Fibroblast of villous mesenchyme (primary cell): ENCODE results near the gene MAPK10. TPM values are rescaled to one million over a fixed set of nuclear protein-coding genes. Genes with fewer than 3 reads are reported as not detected.

ENCODE experiments used
- DNase-seq: peaks from one replicate; pipeline ENCODE4 v3.0.0-alpha.2; 2010; ENCODE audit warnings: low read depth
- H3K4me3 ChIP-seq: 2 replicates; pipeline ENCODE4 v1.5.1; 2011; ENCODE audit warnings: low read depth, mild to moderate bottlenecking, low read length
- CTCF ChIP-seq: IDR thresholded peaks from 2 replicates; pipeline ENCODE4 v1.5.1; 2012; ENCODE audit warnings: low read depth, mild to moderate bottlenecking, low read length; ENCODE audit not compliant: insufficient read depth
- total RNA-seq: library from RNA; depleted of rRNA; stranded (reverse); fragments of >200 nt; gene quantifications from 2 replicates; pipeline ENCODE4 v1.2.3, GENCODE V29; 2012

MAPK10 gene
- total RNA-seq, 1 donor: 12.1 TPM

- H3K4me3 ChIP-seq: no peak overlapping the region
- no peak for TF ChIP-seq CTCF
- peak; percentile 51 for DNase-seq
Observed at GRCh38 chr4:86117705-86118302, 242.0 kb downstream of the MAPK10 start.

DNA sequence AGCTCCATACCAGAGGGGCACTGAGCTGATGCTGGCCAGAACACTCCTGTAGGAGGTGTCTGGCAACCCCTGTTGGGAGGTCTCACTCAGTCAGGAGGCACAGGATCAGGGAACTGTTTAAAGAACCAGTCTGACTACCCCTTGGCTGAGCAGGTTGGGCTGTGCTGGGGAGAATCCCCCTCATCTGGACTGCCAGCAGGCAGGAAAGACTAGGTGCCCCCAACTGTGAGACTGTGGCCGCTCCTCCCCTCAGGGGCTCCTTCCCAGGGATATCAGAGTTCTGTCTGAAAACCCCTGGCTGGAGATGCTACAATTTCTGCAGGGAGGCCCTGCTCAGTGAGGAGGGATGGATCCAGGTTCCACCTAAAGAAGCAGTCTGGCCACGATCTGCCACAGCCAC lies 245.3 kb downstream of the MAPK10 start:
- no peak overlapping the region for H3K4me3 ChIP-seq
- no peak for DNase-seq
- TF ChIP-seq CTCF: no peak

DNA sequence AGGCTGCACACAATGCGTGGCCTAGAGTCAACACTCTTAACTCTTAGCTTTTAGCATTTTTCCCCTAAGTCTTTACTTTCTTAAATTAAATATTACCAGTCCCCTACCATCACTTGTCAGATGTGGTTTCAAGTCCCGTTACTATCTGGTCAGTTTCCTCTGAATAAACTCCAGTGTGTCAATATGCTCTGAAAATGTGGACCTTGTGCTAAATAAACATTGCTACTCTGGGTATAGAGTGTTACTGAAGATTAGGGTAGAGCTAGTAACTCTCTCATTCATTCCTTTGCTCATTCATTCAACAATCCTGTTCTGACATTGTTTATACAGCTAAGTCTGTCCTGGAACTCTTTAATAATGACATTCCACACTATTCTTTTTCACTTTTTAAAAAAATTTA lies 251.0 kb downstream of the MAPK10 start:
- H3K4me3 ChIP-seq: no peak overlapping the region
- no peak for DNase-seq
- TF ChIP-seq CTCF: no peak

- peak; percentile 29 for DNase-seq
- H3K4me3 ChIP-seq: no peak overlapping the region
- no peak for TF ChIP-seq CTCF
Observed at GRCh38 chr4:86108137-86108536, 251.7 kb downstream of the MAPK10 start.

- TF ChIP-seq CTCF: no peak
- no peak for DNase-seq
Observed at GRCh38 chr4:86107112-86107511, 252.7 kb downstream of the MAPK10 start.

DNA sequence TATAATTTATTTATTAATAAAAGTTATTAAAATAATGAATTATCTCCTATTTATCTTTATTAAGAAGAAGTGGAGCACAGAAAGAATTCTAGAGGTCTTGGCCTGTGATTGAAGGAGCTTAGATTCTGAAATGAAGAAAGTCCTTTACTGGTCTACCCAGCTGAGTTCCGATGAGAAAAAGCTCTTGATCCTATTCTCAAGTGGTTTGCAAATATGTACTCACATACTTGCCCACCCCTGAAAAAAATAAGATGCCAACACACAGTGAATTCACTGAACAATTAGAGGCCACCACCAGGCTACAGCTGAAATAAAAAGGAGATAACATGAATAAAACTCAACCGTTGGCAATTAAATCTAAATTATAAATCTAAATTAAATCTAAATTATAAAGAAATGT lies 253.4 kb downstream of the MAPK10 start:
- DNase-seq: no peak
- no peak overlapping the region for H3K4me3 ChIP-seq
- no peak for TF ChIP-seq CTCF

More at GRCh38 chr4:86107112-86107511, 252.7 kb downstream of the MAPK10 start:
- H3K4me3 ChIP-seq: no peak overlapping the region

DNA sequence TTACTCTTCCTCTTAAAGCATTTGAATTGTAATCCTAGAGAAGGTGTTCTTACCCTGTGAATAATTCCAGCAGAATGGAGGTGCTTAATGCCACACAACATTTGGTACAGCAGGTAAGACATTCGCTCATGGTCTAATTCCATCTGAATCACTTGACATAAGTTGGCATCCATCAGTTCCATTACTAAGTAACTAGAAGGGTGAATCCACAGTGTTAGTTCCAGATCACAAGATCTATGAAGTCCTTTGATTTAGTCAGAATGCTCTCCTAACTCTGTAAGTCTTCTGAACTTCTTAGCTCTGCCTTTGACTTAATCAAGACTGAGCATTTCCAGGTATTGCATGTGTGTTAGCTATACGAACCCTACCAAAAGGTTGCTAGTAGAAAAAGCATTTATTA lies 258.0 kb downstream of the MAPK10 start:
- TF ChIP-seq CTCF: no peak
- no peak for DNase-seq
- no peak overlapping the region for H3K4me3 ChIP-seq
